ENCODE data around the gene SMURF1.

The SMURF1 gene

DNA sequence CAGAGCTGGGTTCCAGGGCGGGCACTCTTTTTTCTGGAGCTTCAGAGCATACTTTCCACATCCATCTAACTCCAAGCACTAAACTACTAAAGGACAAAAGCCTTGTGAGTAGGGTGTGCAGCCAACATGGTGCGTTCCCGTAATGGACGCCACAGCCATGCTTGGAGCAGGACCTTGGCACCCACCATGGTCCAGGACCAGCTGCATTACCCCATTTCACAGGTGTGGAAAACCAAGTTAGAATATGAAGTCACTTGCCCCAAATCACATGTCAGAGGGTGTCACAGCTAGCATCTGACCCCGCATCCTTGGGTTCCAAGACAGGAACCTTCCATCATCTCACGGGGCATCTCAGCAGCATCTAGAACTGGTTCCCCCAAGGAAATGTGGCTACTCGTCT is 112.4 kb downstream of the SMURF1 start:
- TF ChIP-seq GATA3 (IDR thresholded peaks at IDR 0.05; ENCODE audit: low read depth, low read length), result no peak
- TF ChIP-seq GATA2 (IDR thresholded peaks at IDR 0.05; ENCODE audit: low read depth, low read length), result no peak

DNA sequence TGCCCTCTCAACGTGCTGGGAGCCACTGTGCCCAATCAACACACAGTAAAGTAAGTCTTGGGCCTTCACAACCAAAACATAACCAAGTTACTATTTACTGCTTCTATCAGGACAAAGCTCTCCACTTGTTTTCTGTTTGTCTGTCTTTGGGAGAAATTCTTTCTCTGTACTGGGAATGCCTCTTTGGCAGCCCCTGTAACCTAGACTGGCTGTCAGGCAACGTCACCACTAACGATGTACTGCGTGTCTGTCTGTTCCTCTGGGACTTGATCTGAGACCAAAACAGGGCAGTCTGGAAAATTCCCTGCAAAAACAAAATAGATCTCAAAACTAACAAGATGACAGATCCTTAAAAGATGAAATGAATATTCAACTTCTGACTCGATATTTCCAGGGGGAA is 113.0 kb downstream of the SMURF1 start:
- TF ChIP-seq GATA3 (IDR thresholded peaks at IDR 0.05; ENCODE audit: low read depth, low read length), result no peak
- TF ChIP-seq GATA2 (IDR thresholded peaks at IDR 0.05; ENCODE audit: low read depth, low read length), result no peak

- no peak for TF ChIP-seq GATA3 (IDR thresholded peaks at IDR 0.05; ENCODE audit: low read depth, low read length)
Observed at GRCh38 chr7:99030457-99030856, 113.5 kb downstream of the SMURF1 start.

DNA sequence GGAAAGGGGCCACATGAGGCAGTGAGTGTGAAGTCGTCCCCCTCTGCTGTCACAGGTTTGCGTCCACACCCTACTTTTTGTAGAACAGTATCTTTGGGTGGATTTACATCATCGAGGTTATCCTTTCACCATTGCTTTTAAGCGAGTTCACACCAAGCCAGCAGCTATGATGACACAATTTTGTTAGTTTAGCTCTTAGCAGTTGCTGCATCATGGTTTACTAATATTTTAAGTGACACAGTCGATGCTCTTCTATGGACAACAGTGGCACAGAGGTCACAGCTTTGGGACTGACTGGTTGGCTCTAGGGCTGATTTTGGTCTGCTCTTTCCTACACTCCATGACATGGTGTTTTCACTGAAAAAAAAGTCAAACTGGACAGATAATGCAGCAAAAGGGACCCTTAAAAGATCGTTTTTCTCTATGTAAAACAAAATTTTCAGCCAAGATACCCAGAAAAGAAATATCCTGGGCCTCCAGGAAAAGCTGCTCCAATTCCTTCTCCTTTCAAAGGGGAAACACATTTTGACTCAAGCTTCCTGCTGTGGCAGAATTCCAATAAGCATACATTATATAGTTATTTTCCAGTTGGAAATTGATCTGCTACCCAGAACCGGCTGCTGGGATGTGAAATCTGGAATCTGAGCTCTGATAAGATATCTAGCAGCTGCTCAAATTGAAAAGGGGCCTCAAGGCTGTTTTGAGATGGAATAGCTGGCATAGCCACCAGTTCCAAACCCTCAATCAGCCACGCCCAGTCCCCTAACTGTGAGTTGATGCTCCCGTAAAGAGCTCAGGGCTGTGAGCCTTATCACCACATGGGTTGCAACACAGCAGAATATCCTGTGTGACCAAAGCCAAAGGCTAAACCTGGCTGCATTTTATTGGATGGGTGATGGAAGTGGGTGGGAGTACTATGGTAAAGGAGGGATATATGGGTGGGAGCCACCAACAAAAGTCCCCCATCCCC is 114.2 kb downstream of the SMURF1 start:
- TF ChIP-seq GATA2 (IDR thresholded peaks at IDR 0.05; ENCODE audit: low read depth, low read length), result no peak
- TF ChIP-seq GATA3 (IDR thresholded peaks at IDR 0.05; ENCODE audit: low read depth, low read length), result no peak

DNA sequence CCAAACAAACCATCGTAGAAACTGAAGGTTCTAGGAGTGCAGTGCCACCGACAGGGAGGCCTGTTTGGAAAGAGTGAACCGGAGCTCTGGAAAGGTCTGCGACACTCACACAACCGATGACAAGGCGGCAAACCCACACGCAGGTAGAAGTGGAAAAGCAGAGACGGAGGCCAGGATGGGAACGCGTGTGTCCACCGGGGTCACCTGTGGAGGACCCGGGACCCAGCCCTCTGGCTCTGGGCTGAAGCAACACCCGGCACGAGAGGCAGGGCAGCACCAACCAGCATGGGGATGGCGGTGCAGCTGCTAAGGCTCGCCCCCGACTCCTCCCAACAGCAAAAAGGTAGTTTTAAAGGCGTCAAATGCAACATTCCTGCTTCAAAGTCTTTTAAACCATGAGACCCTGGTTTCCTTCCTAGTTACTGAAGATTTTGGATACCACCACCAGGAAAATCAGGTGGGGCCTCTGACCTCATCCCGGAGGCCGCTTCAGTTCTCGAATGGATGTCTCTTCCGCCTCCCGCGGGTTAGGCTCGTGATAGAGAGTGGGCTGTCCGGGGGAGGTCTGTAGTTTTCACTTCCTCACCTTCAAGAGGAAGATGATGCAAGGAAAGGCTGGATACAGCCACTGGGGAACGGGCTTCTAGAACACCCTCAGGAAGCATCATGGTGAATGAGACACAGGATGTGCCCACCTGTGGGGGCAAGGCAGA is 115.5 kb downstream of the SMURF1 start:
- TF ChIP-seq GATA2 (IDR thresholded peaks at IDR 0.05; ENCODE audit: low read depth, low read length) (no peak), GATA3 (IDR thresholded peaks at IDR 0.05; ENCODE audit: low read depth, low read length) (no peak)

DNA sequence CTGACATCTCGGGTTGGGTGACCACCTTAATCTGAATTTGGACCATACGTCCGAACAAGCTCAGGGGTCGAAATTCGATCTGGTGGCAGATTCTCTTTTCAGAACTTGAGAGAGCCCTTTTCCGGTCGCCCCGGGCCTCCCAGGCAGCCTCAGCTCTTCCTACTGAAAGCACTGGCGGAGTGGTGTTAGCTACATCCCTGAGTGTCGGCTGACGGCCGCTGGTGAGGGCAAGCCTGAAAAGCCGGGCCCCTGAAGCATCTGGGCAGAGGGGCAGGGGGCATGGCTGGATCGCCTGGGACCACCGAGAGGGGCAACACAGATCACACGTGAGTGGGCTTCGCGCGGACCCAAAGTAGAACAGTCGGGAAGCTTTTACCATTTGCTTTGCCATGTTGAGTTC is 116.1 kb downstream of the SMURF1 start:
- TF ChIP-seq GATA2 (IDR thresholded peaks at IDR 0.05; ENCODE audit: low read depth, low read length), result no peak

- no peak for TF ChIP-seq GATA3 (IDR thresholded peaks at IDR 0.05; ENCODE audit: low read depth, low read length)
Observed at GRCh38 chr7:99027241-99027640, 116.7 kb downstream of the SMURF1 start.

DNA sequence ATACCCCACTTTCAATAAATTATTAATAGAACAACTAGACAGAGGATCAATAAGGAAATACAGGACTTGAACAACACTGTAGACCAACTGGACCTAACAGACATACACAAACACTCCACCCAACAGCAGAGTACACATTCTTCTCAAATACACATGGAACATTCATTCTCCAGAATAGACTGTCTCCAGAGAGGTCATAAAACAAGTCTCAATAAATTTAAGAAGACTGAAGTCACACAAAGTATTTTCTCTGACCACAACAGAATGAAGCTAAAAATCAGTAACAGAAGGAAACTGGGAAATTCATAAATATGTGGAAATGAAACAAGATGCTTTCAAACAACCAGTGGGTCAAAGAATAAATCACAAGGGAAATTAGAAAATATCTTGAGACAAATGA is 119.8 kb downstream of the SMURF1 start:
- TF ChIP-seq GATA3 (IDR thresholded peaks at IDR 0.05; ENCODE audit: low read depth, low read length) (no peak), GATA2 (IDR thresholded peaks at IDR 0.05; ENCODE audit: low read depth, low read length) (no peak)

DNA sequence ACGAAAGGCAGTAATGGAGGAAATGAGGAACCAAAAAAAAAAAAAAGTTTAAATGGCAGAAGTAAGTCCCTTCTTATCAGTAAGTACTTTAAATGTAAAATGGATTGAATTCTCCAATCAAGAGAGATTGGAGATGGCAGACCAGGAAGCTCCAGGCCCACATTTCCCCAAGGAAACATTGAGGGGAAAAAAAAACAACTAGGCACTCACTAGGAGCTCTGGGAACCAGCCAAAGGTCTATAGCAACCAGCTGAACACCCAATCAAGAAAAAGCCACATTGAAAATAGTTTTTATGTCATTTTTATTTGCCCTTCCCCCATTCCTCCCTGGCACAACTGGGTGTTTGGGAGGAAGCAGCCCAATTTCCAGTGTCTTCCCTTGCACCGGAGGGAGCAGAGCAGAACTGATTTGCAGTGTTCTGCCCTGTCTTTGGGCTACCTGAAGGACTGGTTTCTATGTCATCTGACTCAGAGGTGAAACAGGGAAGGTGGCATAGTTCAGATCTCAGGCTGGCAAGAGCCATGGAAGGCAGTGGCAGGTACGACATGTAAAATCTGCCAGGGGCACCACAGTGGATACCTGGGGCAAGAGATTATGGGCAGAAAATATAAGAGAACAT is 121.9 kb downstream of the SMURF1 start:
- TF ChIP-seq GATA3 (IDR thresholded peaks at IDR 0.05; ENCODE audit: low read depth, low read length), result no peak
- no peak for TF ChIP-seq GATA2 (IDR thresholded peaks at IDR 0.05; ENCODE audit: low read depth, low read length)

GRCh38 chr7:99020413-99020715 is 123.5 kb downstream of the SMURF1 start:
- TF ChIP-seq GATA2 (IDR thresholded peaks at IDR 0.05; ENCODE audit: low read depth, low read length), result no peak
- no peak for TF ChIP-seq GATA3 (IDR thresholded peaks at IDR 0.05; ENCODE audit: low read depth, low read length)

DNA sequence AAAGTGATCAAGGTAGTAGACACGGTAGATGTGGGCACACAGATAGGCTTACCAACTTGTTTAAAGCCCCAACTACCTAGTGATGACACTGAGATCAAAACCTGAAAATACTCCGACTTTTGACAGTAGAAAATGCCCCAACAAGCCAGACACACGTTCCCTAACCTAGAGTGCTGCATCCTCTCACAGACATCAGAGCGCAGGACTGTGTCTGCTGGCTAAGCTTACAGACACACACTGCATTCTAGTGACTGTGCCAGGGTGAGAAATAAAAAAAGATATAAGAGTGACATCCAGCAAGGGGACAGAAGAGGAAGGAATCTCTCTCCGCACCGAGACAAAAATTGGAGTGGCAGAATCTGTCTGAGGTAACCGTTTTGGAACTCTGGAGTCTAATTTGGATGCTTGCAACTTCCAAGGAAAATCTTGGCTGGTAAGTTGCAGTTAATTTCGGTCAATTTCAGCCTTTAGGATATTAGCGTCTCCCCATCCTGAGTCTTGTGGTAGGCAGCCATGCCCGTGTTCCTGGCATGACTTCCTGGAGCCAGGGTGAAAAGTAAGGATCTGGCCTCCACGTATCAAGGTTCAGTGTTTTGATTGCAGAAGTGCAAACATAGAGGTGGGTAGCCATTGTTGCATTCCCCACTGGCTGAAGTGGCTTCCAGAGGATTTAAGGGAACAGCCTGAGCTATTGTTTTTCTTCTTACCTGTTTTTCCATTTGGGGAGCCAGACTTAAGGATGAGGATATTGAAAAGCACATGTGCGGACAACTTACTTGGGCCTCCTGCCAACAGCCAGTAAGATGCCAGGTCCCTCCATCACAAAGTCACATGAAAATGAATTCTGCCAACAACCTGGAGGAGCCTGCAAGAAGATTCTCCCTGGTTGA is 124.1 kb downstream of the SMURF1 start:
- TF ChIP-seq GATA3 (IDR thresholded peaks at IDR 0.05; ENCODE audit: low read depth, low read length), result no peak
- no peak for TF ChIP-seq GATA2 (IDR thresholded peaks at IDR 0.05; ENCODE audit: low read depth, low read length)

DNA sequence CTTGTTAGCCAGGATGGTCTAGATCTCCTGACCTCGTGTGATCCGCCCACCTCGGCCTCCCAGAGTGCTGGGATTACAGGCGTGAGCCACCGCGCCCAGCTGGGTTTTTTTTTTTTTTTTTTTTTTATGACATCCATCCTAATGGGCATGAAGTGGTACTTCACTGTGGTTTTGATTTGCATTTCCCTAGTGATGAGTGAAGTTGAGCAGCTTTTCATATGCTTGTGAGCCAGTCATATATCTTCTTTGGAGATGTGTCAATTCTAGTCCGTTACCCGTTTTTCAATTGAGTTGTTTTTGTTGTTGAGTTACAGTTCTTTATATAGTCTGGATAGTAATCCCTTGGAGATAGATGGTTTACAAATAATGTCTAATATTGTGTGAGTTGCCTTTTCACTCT is 127.7 kb downstream of the SMURF1 start:
- TF ChIP-seq GATA2 (IDR thresholded peaks at IDR 0.05; ENCODE audit: low read depth, low read length), result no peak
- TF ChIP-seq GATA3 (IDR thresholded peaks at IDR 0.05; ENCODE audit: low read depth, low read length), result no peak

DNA sequence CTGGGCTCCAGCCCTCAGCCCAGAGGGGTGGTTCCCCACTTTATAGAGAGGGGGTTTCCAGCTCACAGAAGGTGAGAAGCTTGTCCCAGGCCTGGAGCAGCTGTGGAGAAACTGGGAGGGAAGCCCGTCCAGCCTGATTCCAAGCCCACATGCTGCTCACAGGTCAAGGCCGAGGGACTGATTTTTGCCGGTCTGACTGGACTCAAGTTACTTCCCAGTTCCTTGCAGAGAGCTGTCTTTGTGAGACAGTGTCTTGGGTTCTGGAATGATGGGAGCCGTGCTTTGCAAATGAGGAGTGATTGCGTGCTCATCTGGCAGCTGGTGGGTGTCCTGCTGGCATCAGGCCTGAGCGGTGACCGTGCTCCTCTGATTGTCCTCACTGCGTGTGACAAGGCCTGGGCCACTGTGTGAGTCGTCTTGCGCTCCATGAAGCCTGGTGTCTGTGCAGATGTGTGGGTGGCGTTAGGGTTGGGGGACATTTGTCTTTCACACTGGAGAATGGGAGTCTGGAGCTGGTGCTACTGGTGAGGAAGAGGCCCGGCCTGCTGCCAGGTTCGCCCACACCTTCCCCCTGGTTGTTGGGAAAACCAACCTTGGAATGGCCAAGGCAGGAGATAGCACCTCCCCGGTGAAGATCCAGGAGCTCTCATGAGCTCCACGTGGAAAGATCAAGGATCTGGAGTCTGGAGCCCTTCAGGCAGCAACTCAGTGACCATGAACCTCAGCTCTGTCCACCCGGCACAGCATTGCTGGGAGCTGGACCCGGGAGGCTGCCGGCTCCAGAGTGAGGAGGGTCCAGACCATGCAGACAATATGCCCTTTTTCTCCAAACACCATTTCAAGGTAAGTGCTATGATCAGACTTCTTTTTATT is 129.6 kb downstream of the SMURF1 start:
- TF ChIP-seq GATA3 (IDR thresholded peaks at IDR 0.05; ENCODE audit: low read depth, low read length) (no peak), GATA2 (IDR thresholded peaks at IDR 0.05; ENCODE audit: low read depth, low read length) (no peak)
